NCI-H446 (cell line): Measurements from ENCODE around the gene LGALSL.
"Not testable (repeated sequence)": the region's sequence is repeated elsewhere in the genome, so short reads cannot be mapped to it uniquely, and the experiment has no call there.

Experiments
- DNase-seq, 2 experiments: peaks; one replicate each; lab custom pipeline; 2025; lab: John Stamatoyannopoulos, UW

The LGALSL gene

GRCh38 chr2:64442801-64443429 lies 11.0 kb upstream of the LGALSL start:
- DNase-seq = no peak

DNA sequence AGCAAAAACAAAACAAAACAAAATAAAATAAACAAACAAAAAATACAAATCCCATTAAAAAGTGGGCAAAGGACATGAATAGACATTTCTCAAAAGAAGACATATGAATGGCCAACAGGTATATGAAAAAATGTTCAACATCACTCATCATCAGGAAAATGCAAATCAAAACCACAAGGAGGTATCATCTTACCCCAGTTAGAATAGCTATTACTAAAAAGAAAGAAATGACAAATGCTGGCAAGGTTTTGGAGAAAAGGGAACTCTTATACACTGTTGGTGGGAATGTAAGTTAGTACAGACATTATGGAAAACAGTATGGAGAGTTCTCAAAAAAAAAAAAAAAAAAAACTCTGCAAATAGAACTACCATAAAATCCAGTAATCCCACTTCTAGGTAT lies 8.0 kb upstream of the LGALSL start:
- DNase-seq = not testable (repeated sequence)

GRCh38 chr2:64447317-64448040 lies 6.5 kb upstream of the LGALSL start:
- DNase-seq = no peak

- DNase-seq = no peak
Observed at GRCh38 chr2:64448041-64448426, 5.9 kb upstream of the LGALSL start.

GRCh38 chr2:64451051-64451450 lies 2.9 kb upstream of the LGALSL start:
- no peak for DNase-seq

DNA sequence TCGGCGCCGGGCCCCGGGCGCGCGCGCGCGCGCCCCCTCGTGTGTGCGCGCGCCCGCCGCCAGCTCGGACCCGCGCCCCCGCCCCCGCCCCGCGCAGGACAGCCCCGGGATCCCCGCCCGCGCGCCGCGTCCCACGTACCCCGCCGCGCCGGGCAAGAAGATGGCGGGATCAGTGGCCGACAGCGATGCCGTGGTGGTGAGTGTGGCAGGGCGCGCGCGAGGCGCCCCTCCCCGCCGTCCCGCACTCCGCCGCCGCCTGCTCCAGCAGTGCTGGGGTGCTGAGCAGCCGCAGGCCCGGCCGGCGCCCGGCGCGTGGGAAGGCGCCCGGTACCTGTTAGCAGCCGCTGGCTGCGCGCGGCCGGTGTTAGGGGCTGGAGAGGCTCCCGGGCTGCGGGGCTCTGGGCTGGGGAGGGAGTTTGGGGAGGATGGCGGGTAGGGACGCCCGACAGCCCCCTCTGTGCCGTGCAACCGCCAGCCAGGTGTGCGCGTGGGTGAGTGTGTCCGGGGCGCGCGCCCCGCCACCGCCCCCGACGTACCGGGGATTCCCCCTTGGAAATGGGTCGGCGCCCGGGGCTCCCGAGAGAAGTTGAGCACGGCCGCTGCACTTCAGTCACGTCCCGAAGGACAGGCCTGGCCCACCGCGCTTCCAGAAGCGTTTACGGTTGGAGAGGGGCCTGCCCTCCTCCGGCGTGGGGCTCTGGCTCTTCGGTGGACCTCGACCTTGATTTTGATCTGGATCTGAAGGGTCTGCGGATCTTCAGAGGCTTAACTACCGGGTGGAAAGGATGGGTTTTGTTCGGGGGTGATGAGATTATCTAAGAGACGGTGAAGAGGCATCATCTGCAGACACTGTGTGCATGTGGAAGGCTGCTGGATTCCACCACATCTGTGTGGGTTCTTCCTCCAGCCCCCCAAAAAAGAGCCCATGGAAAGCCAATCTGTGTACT lies 697 bp downstream of the LGALSL start:
- DNase-seq = no peak

DNA sequence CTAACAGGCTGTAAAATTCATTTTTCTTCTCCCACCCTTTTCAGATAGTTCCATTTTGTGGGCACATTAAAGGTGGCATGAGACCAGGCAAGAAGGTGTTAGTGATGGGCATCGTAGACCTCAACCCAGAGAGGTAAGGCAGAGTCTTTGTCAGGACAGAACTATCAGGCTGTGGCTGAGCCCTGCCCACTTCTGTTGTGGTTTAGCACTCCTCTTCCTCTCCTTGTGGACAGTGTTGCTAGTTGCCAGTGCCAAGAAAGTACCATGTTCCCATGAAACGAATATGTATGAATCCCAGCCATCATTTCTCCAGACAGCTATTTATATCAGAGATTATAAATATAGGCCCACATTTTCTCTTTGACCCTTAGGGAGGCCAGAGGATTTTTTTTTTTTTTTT lies 1.6 kb downstream of the LGALSL start:
- DNase-seq = no peak

- no peak for DNase-seq
Observed at GRCh38 chr2:64456293-64456692, 2.3 kb downstream of the LGALSL start.

DNA sequence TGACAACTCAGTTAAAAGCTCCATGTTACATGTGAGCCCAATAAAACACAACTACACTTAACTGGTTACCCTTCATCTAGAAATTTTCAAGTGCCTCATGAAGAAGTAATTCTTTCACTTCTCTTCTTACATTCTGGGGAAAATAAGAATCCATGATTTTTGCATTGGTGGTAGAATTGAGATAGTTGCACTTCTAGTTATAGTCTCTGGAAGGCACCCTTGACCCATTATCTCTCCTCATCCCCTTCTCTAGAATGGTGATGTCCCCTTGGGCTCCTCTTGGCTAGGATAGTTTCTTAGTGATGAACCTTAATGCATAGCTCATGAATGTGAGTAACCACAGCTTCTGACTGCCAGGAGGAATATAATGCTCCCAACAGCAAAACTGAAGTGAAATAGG lies 3.6 kb downstream of the LGALSL start:
- no peak for DNase-seq

- no peak for DNase-seq
Observed at GRCh38 chr2:64459575-64459974, 5.6 kb downstream of the LGALSL start.

DNA sequence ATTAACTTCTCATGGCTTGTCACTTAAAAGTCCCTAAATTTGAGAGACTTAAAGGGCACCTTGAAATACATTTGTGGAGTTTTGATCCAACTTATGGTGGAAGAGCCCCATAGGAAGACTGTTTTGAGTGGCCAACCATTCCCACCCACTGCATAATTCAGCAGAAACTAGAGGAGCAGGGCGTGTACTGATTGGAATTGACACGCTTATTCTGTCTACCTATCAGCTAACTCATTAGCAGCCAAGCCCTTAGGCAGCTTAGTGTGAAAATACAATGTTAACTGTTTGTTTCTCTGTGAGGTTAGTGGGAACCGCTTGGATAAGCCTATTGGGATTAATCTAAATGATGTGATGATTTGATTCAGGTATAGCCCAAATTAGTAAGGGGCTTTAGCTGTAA lies 6.4 kb downstream of the LGALSL start:
- no peak for DNase-seq

GRCh38 chr2:64461271-64462058 lies 7.5 kb downstream of the LGALSL start:
- no peak for DNase-seq

DNA sequence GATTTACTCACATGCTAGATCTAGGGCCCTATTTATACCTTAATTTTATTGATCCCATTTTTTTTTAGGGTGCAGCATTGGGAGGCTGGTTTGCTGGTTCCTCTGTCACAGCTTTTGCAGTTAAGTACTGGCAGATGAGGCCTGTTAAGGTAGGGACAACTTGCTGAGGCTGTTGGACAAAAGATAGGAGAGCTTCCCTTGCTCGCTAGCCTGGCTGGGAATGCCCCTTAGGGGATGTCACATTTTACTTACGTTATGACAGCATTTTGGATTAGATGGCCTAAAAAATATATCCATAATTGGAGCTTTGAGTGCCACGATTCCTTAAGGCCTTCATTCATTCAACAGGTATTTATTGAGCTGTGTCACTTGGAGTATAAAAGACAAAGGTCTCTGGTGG lies 8.2 kb downstream of the LGALSL start:
- no peak for DNase-seq

GRCh38 chr2:64462940-64463700 lies 9.2 kb downstream of the LGALSL start:
- no peak for DNase-seq

DNA sequence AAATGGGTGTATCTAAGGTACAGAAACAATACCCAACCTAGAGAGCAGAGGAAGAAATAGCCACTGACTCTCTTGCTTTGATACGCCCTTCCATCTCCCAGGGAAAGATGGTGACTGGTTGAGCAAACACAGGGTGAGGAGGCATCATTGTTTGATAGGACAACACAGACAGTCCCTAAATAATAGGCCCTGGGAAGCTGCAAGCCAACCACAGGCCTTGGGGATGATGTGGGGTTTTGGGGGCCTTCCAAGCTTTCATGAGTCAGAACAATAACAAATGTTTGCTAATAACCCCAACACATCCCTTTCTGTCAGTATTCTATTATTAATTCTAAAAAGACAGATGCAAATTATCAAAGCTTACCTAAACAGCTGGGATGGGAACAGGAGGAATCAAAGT lies 9.8 kb downstream of the LGALSL start:
- DNase-seq = no peak

DNA sequence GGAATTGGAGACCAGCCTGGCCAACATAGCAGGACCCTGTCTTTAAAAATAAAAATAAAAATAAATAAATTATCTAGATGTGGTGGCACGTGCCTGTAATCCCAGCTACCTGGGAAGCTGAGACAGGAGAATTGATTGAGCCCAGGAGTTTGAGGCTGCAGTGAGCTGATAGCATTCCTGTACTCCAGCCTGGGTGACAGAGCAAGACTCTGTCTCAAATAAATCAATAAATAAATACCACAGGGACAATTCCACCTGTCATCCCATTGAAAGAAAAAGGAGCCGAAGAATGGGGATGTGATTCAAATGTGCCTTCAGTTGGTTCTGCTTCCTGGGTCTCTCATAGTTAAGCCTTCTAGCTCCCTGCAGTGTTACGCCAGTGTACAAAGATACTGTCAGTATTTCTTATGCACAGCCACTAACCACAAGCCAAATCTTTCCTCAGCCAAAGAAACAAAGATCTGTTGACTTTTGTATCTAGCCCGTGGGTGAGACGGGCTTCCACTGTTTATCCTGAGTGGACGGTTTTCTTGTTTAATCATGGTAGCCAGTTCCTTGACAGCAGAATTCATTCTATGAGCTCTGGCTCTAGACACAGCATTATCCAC lies 12.6 kb downstream of the LGALSL start:
- DNase-seq = no peak

DNA sequence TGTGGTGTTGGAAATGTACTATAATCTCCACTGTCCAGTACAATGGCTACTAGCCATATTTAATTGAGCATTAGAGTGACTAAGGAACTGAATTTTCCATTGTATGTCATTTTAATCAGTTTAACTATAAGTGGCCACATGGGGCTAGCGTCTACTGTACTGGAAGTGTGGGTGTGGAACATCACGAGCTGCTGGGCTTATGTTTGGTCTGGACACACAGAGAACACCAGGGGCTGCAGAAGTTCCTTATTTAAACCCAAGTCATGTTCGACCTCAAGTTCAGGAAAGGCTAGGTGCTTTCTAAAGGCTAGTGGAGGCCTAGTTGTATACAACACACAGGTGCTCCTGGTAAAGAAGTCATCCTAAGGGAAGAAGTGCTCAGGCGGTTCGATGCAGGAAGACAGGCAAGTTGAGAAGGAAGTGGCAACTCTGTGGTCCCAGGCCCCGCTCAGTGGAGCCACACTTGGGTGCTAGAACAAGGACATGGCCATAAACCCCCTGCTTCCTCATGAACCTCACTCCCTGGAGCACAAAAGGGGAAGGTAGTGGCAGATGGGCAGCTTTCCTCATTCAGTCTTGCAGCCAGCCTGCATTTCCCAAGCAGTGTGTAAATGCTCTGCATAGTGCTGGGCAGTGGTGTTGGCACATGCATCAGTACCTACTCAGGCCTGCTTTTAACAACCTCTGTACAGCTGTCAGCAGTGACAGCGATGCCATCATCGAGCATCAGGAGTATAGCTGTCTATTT lies 13.3 kb downstream of the LGALSL start:
- no peak for DNase-seq

- DNase-seq = no peak
Observed at GRCh38 chr2:64469261-64469660, 15.3 kb downstream of the LGALSL start.

DNA sequence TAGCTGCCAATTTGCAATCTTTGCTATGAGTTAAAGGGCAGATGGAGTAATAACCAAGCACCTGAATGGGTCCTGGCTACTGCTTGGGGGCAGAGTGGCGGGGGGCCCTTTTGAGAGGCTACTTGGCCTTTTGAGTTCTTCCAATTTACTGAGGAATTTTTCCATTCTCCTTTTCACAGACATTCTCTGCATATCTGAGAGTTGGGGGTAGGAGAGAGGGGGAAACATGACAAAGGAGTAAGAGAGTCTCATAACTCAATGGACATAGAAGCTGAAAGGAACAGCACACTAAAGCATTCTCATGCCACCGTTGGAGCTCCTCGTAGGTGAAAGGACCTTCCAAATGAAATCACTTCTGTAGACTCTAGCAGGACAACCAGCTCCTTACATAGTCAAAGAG lies 16.1 kb downstream of the LGALSL start:
- DNase-seq = no peak

GRCh38 chr2:64470766-64471295 lies 16.9 kb downstream of the LGALSL start:
- no peak for DNase-seq
